COR-L47 (cell line): Measurements from ENCODE around the gene SYCP3.

Experiments
- DNase-seq: peaks from one replicate; lab custom pipeline; 2025; lab: John Stamatoyannopoulos, UW

The SYCP3 gene

GRCh38 chr12:101680240-101680639, 59.0 kb downstream of the SYCP3 start:
- no peak for DNase-seq
